ENCODE measurements around the gene DGKG.

Gene DGKG

DNA sequence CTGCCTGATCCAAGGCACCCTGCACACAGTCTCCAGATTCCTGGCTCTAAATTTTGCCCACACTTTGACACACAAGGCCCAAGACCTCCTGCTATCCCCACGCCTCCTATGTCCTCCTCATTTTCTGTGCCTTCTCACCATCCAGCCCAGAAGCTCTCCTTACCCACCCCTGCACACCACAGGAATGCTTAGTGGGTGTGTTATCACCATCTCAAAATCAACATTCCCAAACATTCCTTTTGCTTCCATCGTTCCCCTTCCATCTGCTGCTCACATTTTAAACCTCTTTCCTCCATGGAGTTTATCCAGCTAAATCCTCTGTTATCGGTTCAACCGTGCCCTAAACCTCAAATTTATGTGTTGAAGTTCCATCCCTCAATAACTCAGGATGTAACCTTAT, 43.9 kb downstream of the DGKG start:
- no peak for DNase-seq (ENCODE audit: low read depth in 2 of 2)

DNA sequence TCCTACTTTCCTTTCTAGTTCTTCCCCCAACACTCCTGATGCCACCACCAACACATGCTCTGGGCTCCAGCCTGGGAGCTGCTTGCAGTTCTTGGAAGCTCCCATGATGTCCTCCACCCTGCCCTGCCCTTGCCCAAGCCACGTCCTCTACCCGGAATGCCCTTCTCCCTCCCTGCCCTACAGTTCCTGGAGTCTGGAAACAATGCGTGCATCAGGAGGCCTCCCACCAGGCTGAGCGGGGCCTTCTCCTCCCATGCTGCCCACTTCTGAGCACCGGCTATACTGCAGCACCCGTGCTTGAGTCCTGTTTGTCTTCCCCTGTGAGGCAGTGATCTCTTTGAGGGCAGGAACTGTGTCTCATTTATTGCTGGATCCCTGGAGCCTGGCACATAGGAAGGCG, 44.6 kb downstream of the DGKG start:
- DNase-seq (ENCODE audit: low read depth in 2 of 2): no peak

DNA sequence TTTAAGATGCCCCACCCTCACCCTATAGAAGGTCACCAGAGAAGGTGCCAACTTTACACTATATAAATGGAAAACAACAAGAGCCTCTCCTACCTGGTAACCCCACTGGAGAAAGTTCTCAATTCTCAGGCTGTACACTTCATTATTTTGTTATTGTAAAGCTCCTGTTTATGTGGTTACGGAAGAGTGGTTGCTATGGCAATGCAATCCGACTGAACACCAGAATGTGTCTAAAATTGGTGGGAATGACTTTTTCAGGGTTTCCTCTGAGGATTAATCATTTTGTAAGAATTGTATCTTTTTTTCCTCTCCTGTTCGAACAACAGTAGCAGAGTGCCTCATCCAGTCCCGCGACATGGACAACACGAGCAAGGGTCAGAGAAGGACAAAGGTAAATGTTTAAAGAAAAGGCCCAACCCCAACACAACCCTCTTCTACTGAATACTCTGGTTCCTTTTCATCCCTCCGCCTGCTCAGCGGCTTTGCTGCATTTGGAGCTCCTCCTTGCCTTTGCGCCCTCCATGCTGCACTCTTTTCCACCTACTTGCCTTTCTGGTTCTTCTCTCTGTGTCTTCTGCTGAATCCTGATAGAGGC, 45.3 kb downstream of the DGKG start:
- no peak for DNase-seq (ENCODE audit: low read depth in 2 of 2)

DNA sequence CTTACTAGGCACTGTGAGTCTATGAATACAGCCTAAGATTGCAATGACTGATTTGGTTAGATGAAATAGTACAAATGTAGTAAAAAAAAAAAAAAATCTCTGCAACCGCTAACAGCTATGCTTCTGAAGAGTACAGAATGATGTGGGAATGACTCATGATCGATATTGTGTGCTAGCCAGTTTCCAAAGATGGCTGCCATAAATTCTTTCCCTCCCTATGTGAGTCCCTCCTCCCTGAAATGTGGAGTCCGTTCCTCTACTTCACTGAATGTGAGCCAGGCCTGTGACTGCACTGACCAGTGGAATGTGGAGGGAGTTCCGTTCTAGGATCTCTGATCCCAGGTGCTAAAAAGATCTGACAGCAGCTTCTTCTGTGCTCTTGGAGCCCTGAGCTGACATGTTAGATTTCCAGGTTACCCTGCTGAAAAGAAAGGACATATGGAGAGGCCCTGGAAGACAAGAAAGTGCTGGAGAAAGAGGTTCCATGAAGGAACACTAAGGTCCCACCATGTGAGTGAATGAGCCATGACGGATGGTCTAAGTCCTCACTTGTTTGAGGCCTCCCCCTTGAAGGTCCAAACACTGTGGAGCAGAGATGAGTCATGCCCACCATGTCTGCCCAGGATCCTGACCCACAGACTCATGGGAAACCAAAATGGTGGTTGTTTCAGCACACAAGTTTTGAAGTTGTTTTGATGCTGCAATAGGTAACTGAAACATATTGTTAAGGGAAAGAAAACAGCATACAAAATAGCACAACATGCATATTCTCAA, 46.3 kb downstream of the DGKG start:
- no peak for DNase-seq (ENCODE audit: low read depth in 2 of 2)

DNA sequence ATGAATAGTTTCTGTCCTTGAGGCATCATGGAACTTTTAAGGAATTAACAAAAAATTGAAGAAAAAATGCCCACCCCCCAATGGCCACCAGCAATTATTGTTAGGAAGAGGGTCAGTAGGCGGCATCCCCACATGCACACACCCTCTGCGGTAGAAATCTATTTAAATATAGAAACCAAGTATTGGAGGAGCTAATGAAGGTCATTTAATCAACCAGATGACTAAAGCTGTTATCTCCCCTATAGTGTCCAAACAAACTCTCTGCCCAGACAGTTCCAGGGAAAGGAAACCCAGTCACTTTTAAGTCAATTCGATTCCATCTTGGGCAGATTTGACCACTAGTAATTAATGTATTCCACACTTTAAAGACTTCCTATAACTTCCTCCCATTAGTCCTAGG, 47.1 kb downstream of the DGKG start:
- no peak for DNase-seq (ENCODE audit: low read depth in 2 of 2)

DNA sequence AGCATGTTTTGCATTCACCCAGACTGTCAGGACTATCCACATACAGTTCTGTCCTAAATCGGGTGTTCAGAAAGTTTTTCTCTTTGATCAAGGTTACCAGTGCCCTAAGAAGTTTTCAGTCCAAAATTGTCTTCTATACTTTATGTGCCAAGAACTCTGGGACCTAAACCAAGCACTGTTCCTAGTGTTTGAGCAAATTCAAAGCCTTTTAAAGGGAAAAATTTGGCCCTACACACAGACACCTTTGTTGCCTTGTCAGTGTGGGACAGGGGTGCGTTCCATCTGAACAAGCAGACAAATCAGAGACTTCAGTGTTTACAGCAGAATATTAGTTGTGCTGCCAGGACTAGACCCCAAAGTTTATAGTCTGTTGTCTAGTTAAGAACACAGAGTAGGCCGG, 50.6 kb downstream of the DGKG start:
- no peak for DNase-seq (ENCODE audit: low read depth in 2 of 2)

DNA sequence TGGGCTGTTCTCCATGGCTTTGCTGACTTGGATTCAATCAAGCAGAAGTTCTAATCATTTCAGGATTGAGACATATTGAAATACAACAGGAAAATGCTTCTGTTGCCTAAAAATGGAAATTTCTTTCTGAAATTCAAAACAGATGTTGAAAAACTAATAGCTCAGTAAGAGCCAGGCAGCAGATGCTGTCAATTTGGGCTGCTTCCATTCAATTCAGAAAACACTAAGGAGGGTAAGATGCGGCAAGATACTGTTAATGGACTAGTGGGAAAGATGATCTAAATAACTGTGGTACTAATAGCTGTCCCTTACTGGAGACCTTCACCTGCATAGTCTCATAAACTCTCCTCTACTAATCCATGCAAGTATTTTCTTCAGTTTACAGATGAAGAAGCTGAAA, 53.5 kb downstream of the DGKG start:
- no peak for DNase-seq (ENCODE audit: low read depth in 2 of 2)

DNA sequence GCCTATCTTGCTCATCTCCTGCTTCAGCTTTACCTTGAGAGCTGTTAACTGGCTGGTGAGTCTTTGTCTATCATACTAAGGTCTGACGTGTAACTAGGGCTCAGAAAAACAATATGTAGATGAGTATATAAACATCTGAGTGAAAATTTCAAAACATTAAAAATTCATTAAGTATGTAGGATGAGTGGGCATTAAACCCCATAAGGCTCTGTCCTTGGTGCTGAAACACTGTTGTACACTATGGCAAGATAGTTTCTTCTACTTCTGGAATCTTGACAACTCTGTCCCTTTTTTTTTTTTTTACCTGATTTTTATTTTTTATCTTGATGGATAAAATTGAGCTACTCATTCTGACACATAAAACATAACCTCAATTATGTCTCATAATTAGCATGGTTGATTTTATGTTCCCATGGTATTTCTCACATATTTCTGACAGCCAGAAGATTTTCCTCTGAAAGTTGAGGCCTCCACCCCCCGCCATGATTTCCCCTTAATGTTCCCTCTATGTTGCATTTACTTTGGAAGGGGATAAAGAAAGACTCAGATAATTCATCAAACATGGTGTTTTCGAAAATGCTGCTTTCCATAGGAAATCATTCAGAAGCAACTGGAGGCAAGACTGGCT, 54.3 kb downstream of the DGKG start:
- no peak for DNase-seq (ENCODE audit: low read depth in 2 of 2)

DNA sequence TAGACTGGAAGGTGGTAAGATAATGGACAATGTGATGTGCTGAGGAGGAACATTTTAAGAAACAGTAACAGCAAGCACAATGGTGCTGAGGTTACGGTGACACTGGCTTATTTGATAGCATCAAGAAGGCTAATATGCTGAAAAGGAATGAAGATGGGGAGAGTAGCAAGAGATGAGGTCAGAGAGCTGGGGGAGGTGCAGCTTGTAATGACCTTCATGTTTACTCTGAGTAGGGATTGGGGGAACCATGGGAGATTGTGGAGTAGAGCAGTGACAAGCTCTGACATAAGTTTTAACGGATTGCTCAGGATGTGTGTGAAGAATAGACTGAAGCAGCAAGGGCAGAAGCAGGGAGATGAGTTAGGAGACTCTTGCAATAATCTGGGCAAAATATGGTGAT, 56.7 kb downstream of the DGKG start:
- no peak for DNase-seq (ENCODE audit: low read depth in 2 of 2)

DNA sequence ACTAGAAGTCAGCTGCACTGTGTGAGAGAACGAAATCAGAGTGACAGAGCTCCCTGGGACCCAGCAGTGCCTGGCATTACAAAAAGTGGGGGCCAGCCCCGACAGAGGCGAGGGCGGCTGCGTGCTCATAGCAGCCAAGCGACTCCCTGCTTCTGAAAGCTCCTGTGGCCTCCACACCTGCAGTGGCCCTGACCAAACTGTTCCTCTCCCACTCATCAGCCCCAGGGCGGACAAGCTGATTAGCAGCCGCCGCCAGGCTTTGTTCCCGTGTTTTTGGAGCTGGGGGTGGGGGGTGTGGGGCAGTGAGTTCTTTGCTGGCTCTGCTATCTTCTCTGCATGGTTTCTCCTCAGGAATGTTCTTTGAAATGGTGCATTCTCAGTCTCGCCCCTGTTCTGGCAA, 58.1 kb downstream of the DGKG start:
- DNase-seq (ENCODE audit: low read depth in 2 of 2): no peak

DNA sequence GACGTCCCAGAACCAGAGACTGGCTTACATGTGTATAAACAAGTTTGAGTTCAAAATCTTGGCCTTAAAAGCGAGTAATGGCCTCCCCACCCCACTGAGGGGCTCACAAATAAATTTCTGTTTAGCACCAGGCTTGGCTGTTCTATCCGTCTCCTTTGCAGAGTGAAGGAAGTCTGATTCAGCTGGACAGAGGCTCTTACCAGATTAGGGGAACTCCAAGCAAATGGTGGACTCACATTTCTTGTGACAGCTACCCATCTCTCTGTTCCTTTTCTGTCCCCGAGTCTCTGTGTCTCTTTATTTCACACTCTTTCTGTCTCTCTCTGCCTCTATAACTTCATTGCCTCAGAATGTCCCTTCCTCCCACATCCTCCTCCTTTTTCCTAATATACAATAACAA, 62.7 kb downstream of the DGKG start:
- DNase-seq (ENCODE audit: low read depth in 2 of 2): no peak

DNA sequence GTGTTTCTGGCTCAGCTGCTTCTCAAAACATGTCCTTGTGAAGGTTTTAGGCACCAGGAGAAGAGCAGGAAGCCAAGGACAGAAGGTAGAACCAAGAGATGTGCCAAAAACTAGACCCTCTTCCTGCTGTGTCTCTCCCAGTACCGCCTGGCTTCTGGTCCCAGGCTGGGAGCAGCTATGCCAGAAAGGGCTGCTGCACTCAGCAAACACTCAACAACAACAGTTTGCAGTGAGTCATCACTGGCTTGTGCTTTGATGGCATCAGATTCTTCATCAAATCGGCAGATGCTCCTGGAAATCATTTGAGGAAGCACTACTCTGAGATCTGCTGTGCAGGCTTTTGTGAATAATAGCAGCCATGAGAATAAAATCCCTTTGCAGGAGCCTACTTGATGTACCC, 63.2 kb downstream of the DGKG start:
- no peak for DNase-seq (ENCODE audit: low read depth in 2 of 2)

DNA sequence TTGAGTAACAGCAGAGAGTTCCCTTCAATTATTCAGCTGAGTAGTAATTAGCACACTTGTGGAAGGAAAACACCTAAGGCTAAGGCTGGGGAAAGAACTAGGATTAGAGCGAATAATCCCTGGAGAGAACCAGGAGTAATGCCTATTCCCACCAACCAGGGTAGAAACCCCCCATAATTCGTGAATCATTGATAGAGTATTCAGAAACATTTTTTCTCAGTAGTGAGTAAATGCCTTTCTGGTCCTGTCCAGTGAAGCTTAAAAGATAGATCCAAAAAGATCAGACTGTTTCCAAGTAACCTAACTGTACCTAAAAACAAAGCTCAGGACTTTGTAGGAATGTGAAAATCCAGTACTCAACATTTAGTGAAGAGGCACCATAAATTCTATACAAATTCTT, 71.2 kb downstream of the DGKG start:
- no peak for DNase-seq (ENCODE audit: low read depth in 2 of 2)

DNA sequence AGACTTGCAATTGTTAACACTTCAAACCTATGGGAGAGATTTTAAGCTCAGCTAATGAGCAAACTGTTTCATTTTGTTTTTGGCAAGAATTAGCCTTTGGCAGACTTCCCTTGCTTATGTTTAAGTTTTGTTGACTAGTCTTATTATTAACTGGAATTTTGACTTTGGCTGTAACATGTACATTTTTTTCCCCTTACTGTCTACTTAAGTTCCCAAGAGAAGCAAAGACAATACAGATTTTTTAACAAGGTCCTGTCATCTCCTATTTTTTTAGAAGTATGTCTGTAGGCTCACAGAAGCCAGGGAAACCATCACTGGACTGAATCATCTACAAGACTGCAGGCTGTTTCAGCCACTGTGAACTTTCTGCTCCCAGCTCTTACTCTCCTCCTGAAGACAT, 74.3 kb downstream of the DGKG start:
- no peak for DNase-seq (ENCODE audit: low read depth in 2 of 2)

DNA sequence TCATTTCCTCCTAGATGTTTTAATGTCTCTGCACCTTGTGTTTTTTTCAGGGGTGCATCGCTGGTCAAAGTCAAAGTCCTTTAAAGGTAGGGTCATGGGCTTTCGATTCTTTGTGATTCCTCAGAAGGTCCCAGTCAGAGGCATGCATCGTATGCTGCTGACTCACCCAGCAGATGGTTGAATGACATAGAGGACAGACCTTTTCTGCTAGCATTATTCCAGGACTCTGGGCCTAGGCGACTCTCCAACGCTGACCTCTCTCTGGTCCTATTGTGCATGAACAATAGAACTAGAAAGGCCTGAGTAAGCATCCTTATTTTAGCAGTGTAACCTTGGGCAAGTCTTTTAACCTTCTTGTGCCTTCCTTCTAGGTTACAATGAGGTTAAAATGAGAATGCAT, 75.9 kb downstream of the DGKG start:
- DNase-seq (ENCODE audit: low read depth in 2 of 2): no peak

DNA sequence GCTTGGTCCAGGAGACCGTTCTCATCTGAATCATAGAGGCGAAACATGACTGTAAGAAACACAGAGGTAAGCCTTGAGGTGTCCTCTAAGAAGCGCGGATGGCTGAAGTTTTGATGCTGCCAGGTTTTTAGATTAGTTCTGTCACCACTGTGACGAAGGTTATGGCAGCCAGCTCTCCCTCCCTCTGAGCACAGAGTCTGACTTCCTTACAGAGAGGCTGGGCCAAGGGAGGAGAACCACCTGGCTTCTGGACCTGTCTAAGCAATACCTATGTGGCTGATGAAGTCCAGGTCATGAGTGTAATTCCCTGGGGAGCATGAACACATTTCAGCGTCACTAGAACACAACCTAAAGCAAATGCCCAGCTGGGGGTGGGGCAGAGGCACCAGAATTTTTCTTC, 77.4 kb downstream of the DGKG start:
- DNase-seq (ENCODE audit: low read depth in 2 of 2): no peak

DNA sequence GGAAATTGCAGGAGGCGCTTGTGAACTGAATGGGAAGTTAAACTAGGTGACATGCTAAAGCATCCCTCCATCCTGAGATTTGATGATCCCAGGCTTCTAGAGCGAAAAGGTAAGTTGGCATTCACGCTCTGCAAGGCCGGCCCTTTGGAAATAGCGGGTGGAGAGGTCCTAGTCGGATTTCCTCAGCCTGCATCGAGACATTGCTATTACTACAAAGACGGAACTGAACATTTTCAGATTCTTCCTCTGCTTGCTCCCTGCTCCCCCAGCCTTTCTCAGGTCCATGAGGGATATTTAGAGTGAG, 77.7 kb downstream of the DGKG start:
- no peak for DNase-seq (ENCODE audit: low read depth in 2 of 2)

DNA sequence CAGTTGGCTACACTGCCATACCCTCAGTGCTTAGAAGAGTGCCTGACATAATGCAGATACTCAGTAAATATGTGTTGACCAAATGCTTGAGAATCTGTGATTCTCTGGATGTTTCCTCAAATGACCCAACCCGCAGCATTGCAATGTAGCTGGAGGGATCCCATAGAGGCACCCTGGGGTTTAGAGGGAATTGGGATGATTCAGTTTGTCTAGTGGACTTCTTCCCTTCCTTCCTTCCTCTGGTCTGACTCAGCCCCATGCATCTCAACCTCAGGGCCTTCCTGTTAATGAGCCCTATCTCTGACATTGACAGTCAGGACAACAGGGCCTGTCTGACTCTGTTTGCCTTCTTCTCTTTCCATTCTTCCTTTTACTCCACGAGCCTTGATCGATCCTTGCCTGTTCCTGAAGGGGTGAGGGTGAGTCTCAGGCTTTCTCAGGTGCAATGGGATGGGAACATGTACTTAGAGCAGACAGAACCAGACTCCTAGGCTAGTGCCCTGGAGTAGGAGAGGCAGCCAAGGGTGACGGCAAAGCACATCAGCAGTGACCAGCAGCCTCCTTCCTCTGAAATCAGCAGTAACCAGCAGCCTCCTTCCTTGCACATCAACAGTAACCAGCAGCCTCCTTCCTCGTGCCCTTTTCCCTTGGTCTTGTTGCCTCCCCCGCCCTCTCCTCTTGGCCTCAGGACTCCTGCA, 78.2 kb downstream of the DGKG start:
- no peak for DNase-seq (ENCODE audit: low read depth in 2 of 2)

DNA sequence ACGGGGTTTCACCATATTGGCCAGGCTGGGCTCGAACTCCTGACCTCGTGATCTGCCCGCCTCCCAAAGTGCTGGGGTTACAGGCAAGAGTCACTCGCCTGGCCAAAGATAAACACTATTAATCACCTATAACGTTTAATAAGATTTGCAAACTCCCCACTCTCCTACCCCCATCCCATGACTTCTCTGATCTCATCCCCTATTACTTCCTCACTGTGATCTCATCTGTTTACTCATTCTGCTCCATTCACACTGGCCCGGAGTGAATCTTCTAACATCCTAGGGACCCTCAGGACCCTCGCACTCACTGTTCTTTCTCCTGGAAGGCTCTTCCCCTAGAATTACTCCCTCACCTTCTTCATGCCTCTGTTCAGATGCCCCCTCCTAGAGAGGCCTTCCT, 78.9 kb downstream of the DGKG start:
- DNase-seq (ENCODE audit: low read depth in 2 of 2): no peak

DNA sequence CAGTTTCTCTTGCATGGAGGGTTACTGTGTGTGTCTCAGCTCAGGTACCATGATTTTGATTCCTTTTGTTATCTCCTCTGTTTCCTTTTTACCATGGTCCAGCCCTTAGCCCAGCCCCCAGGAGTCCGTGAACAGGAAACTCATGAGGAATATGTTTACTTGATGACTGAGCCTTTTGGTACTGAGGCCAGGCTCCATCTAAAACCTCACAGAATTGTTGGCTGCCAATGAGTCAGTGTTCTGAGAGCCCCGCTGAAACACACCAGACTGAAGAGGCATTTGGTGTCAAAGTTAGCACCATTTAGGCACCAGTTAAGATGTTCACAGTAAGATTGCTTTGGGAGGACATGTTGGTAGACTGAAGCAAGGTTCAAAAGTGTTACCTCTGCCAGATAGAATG, 80.9 kb downstream of the DGKG start:
- DNase-seq (ENCODE audit: low read depth in 2 of 2): no peak

DNA sequence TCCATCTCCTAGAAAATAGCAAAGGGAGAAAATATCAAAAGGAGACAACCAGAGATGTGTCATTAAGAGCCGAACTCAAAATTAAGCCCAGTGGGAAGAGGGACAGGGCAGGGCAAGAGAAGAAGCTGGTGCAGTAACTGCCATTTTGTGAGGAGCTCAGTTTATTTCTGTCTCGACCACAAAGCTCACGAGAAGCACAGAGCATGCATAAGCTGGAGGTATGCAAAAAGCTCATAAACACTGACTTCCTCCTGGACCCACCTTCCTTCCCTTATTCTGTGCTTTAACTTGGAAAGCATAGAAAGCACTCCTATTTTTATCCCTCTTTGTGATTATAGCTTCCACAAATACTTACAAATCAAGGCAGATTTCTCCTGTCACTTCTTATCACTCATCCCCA, 81.3 kb downstream of the DGKG start:
- no peak for DNase-seq (ENCODE audit: low read depth in 2 of 2)

DNA sequence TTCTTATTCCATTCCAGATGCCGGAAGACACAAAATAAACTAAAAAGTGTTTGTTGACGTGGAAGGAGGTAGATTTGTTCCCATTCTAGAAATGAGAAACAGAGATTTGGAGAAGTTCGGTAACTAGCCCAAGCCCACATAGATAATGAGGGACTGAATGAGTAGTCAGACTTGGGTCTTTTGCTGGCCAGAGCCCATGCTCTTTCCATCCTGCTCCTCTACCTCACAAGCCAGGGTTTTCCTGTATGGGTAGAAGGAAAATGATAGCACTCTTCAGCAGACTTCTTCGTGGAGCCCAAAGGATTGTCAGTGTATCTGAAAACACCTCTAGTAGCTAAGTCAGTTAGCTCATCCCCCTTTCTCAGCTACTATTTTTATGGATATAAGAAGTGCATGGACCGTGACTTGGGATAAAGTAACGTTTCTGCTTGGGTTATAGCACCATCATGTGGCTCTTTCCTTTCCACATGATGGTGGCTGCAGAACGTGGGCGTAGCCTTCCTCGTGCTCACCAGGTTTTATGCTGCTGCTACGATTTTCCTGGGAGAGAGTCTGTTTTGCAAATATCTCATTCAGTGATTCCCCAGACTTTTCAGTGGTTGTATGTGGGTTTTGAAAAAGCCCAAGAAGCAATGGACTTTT, 84.6 kb downstream of the DGKG start:
- DNase-seq (ENCODE audit: low read depth in 2 of 2): no peak

DNA sequence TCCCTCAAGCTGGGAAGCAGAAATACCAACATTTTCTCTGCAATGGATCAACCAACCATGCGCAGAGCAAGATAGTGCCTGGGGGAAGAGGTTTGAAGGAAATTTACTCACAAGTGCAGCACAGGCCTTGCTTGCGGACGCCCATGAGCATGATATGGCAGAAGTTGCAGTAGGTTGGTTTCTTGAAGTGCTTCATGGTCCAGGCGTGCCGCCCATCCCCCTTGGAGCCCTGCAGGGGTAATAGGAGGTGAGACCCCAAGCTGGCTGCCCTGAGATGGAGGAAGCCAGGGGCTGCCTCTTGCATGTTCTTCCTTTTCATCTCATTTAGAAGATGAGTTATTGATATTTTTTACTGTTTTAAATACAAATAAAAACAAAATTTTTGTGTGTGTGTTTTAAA, 86.6 kb downstream of the DGKG start:
- no peak for DNase-seq (ENCODE audit: low read depth in 2 of 2)

Data from stimulated activated CD8-positive, alpha-beta memory T cell treated with anti-CD3 and anti-CD28 coated beads, Interleukin-2, amount 100 ng/mL, for 1 hour (primary cell).